K562 treated with DMSO at 1 percent for 48 hours (cell line): ENCODE data around the gene LMNB1. TPM values are rescaled to one million over a fixed set of nuclear protein-coding genes. Genes with fewer than 3 reads are reported as not detected.

Experiments used
- total RNA-seq: library from RNA; unstranded; fragments of 300-600 nt; gene quantifications from 2 replicates; pipeline ENCODE4 v1.2.3, GENCODE V29; 2022; ENCODE audit warnings: low replicate concordance; ENCODE audit errors: extremely low read depth

The LMNB1 gene
- not detected in 2 replicates for total RNA-seq

GRCh38 chr5:126776499-126777256, at the start of gene LMNB1:
Gene LMNB1 (plus strand): TSS chr5:126777136. CDS start chr5:126777509, 373 bp downstream.

Other genes starting within 250 kb of the LMNB1 start
- gene ALDH7A1, start 181.9 kb upstream of the LMNB1 start, total RNA-seq = not detected in 2 replicates
- gene PHAX, start 176.2 kb upstream of the LMNB1 start, total RNA-seq = not detected in 2 replicates